ENCODE data around the gene MSL1. TPM values are rescaled to one million over a fixed set of nuclear protein-coding genes. Genes with fewer than 3 reads are reported as not detected.
A peak's percentile ranks its signal among the peaks of the same experiment; 100 is the strongest.
"Not testable (repeated sequence)": the region's sequence is repeated elsewhere in the genome, so short reads cannot be mapped to it uniquely, and the experiment has no call there.

The MSL1 gene
- total RNA-seq, 1 donor, result 31.8 TPM

- DNase-seq (ENCODE audit: low read depth in 2 of 3, low spot score in 2 of 3), result no peak
Observed at GRCh38 chr17:40123811-40124114, 2.0 kb downstream of the MSL1 start.

- no peak for DNase-seq (ENCODE audit: low read depth in 2 of 3, low spot score in 2 of 3)
Observed at GRCh38 chr17:40124279-40125141, 2.7 kb downstream of the MSL1 start.

GRCh38 chr17:40129498-40129897 lies 7.7 kb downstream of the MSL1 start:
- DNase-seq (ENCODE audit: low read depth in 2 of 3, low spot score in 2 of 3), result no peak

- no peak for DNase-seq (ENCODE audit: low read depth in 2 of 3, low spot score in 2 of 3)
Observed at GRCh38 chr17:40130352-40131042, 8.7 kb downstream of the MSL1 start.

GRCh38 chr17:40134184-40134583 lies 12.4 kb downstream of the MSL1 start:
- DNase-seq (ENCODE audit: low read depth in 2 of 3, low spot score in 2 of 3), result no peak

- DNase-seq (ENCODE audit: low read depth in 2 of 3, low spot score in 2 of 3), result no peak
Observed at GRCh38 chr17:40135817-40136216, 14.0 kb downstream of the MSL1 start.

GRCh38 chr17:40139566-40140058 lies 17.8 kb downstream of the MSL1 start:
- no peak for DNase-seq (ENCODE audit: low read depth in 2 of 3, low spot score in 2 of 3)

GRCh38 chr17:40143166-40143565 lies 21.4 kb downstream of the MSL1 start:
- not testable (repeated sequence) for DNase-seq (ENCODE audit: low read depth in 2 of 3, low spot score in 2 of 3)

- DNase-seq (ENCODE audit: low read depth in 2 of 3, low spot score in 2 of 3), result no peak
Observed at GRCh38 chr17:40145476-40145875, 23.7 kb downstream of the MSL1 start.

GRCh38 chr17:40148527-40148926 lies 26.8 kb downstream of the MSL1 start:
- no peak for DNase-seq (ENCODE audit: low read depth in 2 of 3, low spot score in 2 of 3)

GRCh38 chr17:40150276-40150675 lies 28.5 kb downstream of the MSL1 start:
- no peak for DNase-seq (ENCODE audit: low read depth in 2 of 3, low spot score in 2 of 3)

GRCh38 chr17:40151414-40151963 lies 29.7 kb downstream of the MSL1 start:
- no peak for DNase-seq (ENCODE audit: low read depth in 2 of 3, low spot score in 2 of 3)

- DNase-seq (ENCODE audit: low read depth in 2 of 3, low spot score in 2 of 3), result no peak
Observed at GRCh38 chr17:40153603-40154236, 31.9 kb downstream of the MSL1 start.

- no peak for DNase-seq (ENCODE audit: low read depth in 2 of 3, low spot score in 2 of 3)
Observed at GRCh38 chr17:40157973-40158372, 36.2 kb downstream of the MSL1 start.

- no peak for DNase-seq (ENCODE audit: low read depth in 2 of 3, low spot score in 2 of 3)
Observed at GRCh38 chr17:40158438-40159013, 36.8 kb downstream of the MSL1 start.

- DNase-seq (ENCODE audit: low read depth in 2 of 3, low spot score in 2 of 3), result no peak
Observed at GRCh38 chr17:40159456-40159855, 37.7 kb downstream of the MSL1 start.

- DNase-seq (ENCODE audit: low read depth in 2 of 3, low spot score in 2 of 3), result no peak
Observed at GRCh38 chr17:40167685-40168261, 46.0 kb downstream of the MSL1 start.

GRCh38 chr17:40168262-40168832 lies 46.6 kb downstream of the MSL1 start:
- DNase-seq (ENCODE audit: low read depth in 2 of 3, low spot score in 2 of 3), result peak; percentile 33 to 75 (median 48)

- DNase-seq (ENCODE audit: low read depth in 2 of 3, low spot score in 2 of 3), result no peak
Observed at GRCh38 chr17:40170325-40170724, 48.6 kb downstream of the MSL1 start.

- DNase-seq (ENCODE audit: low read depth in 2 of 3, low spot score in 2 of 3), result no peak
Observed at GRCh38 chr17:40171750-40172149, 50.0 kb downstream of the MSL1 start.

Data from hematopoietic multipotent progenitor cell (in vitro differentiated cells).